Measurements from ENCODE around the gene NPAS3. TPM values are rescaled to one million over a fixed set of nuclear protein-coding genes. Genes with fewer than 3 reads are reported as not detected.

NPAS3 gene
- total RNA-seq, 4 donors from 2014 or later, result 0.51 to 15.2 (median 6.6) TPM

- Histone ChIP-seq H3K4me3 (no peak overlapping the region), H3K9me3 (no peaks in the 10 kb centered on the region), H3K27me3 (no peaks in the 10 kb centered on the region), H3K27ac (no peak overlapping the region), H3K4me1 (no peaks in the 10 kb centered on the region), H3K36me3 (no peaks in the 10 kb centered on the region)
- DNase-seq, result no peak
- intact Hi-C loops (cut with DNase I; ENCODE audit: low total_unique reads), result no loop called here
- TF ChIP-seq CTCF (IDR thresholded peaks at IDR 0.05) (no peak), POLR2A (IDR thresholded peaks at IDR 0.05) (no peak)
Observed at GRCh38 chr14:33444136-33444535, 505.5 kb downstream of the NPAS3 start.

GRCh38 chr14:33449268-33449667, 510.6 kb downstream of the NPAS3 start:
- H3K36me3 ChIP-seq, result no peaks in the 10 kb centered on the region
- intact Hi-C loops (cut with DNase I; ENCODE audit: low total_unique reads), result no loop called here
- no peaks in the 10 kb centered on the region for H3K9me3 ChIP-seq
- DNase-seq, result no peak
- H3K27me3 ChIP-seq, result no peaks in the 10 kb centered on the region
- no peak for TF ChIP-seq CTCF (IDR thresholded peaks at IDR 0.05)
- TF ChIP-seq POLR2A (IDR thresholded peaks at IDR 0.05), result no peak
- H3K27ac ChIP-seq, result no peak overlapping the region
- H3K4me1 ChIP-seq, result no peaks in the 10 kb centered on the region
- H3K4me3 ChIP-seq, result no peak overlapping the region

- no peaks in the 10 kb centered on the region for H3K4me1 ChIP-seq
- H3K9me3 ChIP-seq, result no peaks in the 10 kb centered on the region
- no peaks in the 10 kb centered on the region for H3K36me3 ChIP-seq
- H3K27ac ChIP-seq, result no peak overlapping the region
- no peak overlapping the region for H3K4me3 ChIP-seq
- DNase-seq, result no peak
- H3K27me3 ChIP-seq, result no peaks in the 10 kb centered on the region
- TF ChIP-seq POLR2A (IDR thresholded peaks at IDR 0.05), result no peak
- TF ChIP-seq CTCF (IDR thresholded peaks at IDR 0.05), result no peak
- intact Hi-C loops (cut with DNase I; ENCODE audit: low total_unique reads), result no loop called here
Observed at GRCh38 chr14:33449703-33450395, 511.2 kb downstream of the NPAS3 start.

GRCh38 chr14:33450416-33450815, 511.7 kb downstream of the NPAS3 start:
- intact Hi-C loops (cut with DNase I; ENCODE audit: low total_unique reads), result no loop called here
- no peak for DNase-seq
- no peaks in the 10 kb centered on the region for H3K9me3 ChIP-seq
- TF ChIP-seq CTCF (IDR thresholded peaks at IDR 0.05), result no peak
- no peak for TF ChIP-seq POLR2A (IDR thresholded peaks at IDR 0.05)
- no peaks in the 10 kb centered on the region for H3K36me3 ChIP-seq
- no peaks in the 10 kb centered on the region for H3K27me3 ChIP-seq
- no peak overlapping the region for H3K4me3 ChIP-seq
- no peak overlapping the region for H3K27ac ChIP-seq
- no peaks in the 10 kb centered on the region for H3K4me1 ChIP-seq

GRCh38 chr14:33451211-33451610, 512.5 kb downstream of the NPAS3 start:
- intact Hi-C loops (cut with DNase I; ENCODE audit: low total_unique reads), result no loop called here
- Histone ChIP-seq H3K27ac (no peak overlapping the region), H3K4me1 (no peaks in the 10 kb centered on the region), H3K27me3 (no peaks in the 10 kb centered on the region), H3K9me3 (no peaks in the 10 kb centered on the region), H3K36me3 (no peaks in the 10 kb centered on the region), H3K4me3 (no peak overlapping the region)
- no peak for TF ChIP-seq CTCF (IDR thresholded peaks at IDR 0.05)
- TF ChIP-seq POLR2A (IDR thresholded peaks at IDR 0.05), result no peak
- peak in 1 of 2 donors; percentile 17 for DNase-seq

Measured in uterus (tissue), 4 donors.